Measurements from ENCODE around the gene ARL17B. TPM values are rescaled to one million over a fixed set of nuclear protein-coding genes. Genes with fewer than 3 reads are reported as not detected.
A peak's percentile ranks its signal among the peaks of the same experiment; 100 is the strongest.
"Not testable (repeated sequence)": the region's sequence is repeated elsewhere in the genome, so short reads cannot be mapped to it uniquely, and the experiment has no call there.

ARL17B gene
- total RNA-seq, 1 experiment from 2014 or later: 13.9 TPM

- H3K9me3 ChIP-seq (ENCODE audit: low read depth, low read length, poor library complexity, severe bottlenecking); H3K4me3 ChIP-seq (ENCODE audit: low read depth, low read length, poor library complexity, severe bottlenecking); intact Hi-C loops (cut with micrococcal nuclease; ENCODE audit: unreplicated experiment); H3K4me1 ChIP-seq (ENCODE audit: insufficient read depth, low read length, poor library complexity, severe bottlenecking); H3K36me3 ChIP-seq (ENCODE audit: insufficient read depth, low read length, poor library complexity, severe bottlenecking); CTCF ChIA-PET; H3K27ac ChIP-seq (ENCODE audit: low read depth, low read length, poor library complexity, severe bottlenecking); H3K27me3 ChIP-seq (replicated peaks; ENCODE audit: insufficient read depth, low read depth, low read length, poor library complexity); POLR2A ChIA-PET (ENCODE audit: low non-redundant PET); BruUV-seq (replicated peaks): not testable (repeated sequence)
- peak; percentile 68 for DNase-seq (ENCODE audit: low spot score)
- TF ChIP-seq, protein P1, sequence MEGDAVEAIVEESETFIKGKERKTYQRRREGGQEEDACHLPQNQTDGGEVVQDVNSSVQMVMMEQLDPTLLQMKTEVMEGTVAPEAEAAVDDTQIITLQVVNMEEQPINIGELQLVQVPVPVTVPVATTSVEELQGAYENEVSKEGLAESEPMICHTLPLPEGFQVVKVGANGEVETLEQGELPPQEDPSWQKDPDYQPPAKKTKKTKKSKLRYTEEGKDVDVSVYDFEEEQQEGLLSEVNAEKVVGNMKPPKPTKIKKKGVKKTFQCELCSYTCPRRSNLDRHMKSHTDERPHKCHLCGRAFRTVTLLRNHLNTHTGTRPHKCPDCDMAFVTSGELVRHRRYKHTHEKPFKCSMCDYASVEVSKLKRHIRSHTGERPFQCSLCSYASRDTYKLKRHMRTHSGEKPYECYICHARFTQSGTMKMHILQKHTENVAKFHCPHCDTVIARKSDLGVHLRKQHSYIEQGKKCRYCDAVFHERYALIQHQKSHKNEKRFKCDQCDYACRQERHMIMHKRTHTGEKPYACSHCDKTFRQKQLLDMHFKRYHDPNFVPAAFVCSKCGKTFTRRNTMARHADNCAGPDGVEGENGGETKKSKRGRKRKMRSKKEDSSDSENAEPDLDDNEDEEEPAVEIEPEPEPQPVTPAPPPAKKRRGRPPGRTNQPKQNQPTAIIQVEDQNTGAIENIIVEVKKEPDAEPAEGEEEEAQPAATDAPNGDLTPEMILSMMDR (conservative IDR thresholded peaks at IDR 0.05; ENCODE audit: low read depth, low read length): peak; percentile 60
Observed at GRCh38 chr17:46253722-46254121, 107.8 kb downstream of the ARL17B start.

- not testable (repeated sequence) for BruUV-seq (replicated peaks)
Observed at GRCh38 chr17:46252804-46253203, 108.8 kb downstream of the ARL17B start.

GRCh38 chr17:46249153-46249552 lies 112.4 kb downstream of the ARL17B start:
- DNase-seq (ENCODE audit: low spot score); CTCF ChIA-PET; H3K9me3 ChIP-seq (ENCODE audit: low read depth, low read length, poor library complexity, severe bottlenecking); BruUV-seq (replicated peaks); POLR2A ChIA-PET (ENCODE audit: low non-redundant PET); H3K27me3 ChIP-seq (replicated peaks; ENCODE audit: insufficient read depth, low read depth, low read length, poor library complexity); H3K27ac ChIP-seq (ENCODE audit: low read depth, low read length, poor library complexity, severe bottlenecking); H3K4me3 ChIP-seq (ENCODE audit: low read depth, low read length, poor library complexity, severe bottlenecking); H3K4me1 ChIP-seq (ENCODE audit: insufficient read depth, low read length, poor library complexity, severe bottlenecking); H3K36me3 ChIP-seq (ENCODE audit: insufficient read depth, low read length, poor library complexity, severe bottlenecking); intact Hi-C loops (cut with micrococcal nuclease; ENCODE audit: unreplicated experiment): not testable (repeated sequence)

More at GRCh38 chr17:46252804-46253203, 108.8 kb downstream of the ARL17B start:
- DNase-seq (ENCODE audit: low spot score); H3K27ac ChIP-seq (ENCODE audit: low read depth, low read length, poor library complexity, severe bottlenecking); H3K36me3 ChIP-seq (ENCODE audit: insufficient read depth, low read length, poor library complexity, severe bottlenecking); H3K9me3 ChIP-seq (ENCODE audit: low read depth, low read length, poor library complexity, severe bottlenecking); intact Hi-C loops (cut with micrococcal nuclease; ENCODE audit: unreplicated experiment); POLR2A ChIA-PET (ENCODE audit: low non-redundant PET); CTCF ChIA-PET; H3K27me3 ChIP-seq (replicated peaks; ENCODE audit: insufficient read depth, low read depth, low read length, poor library complexity); H3K4me1 ChIP-seq (ENCODE audit: insufficient read depth, low read length, poor library complexity, severe bottlenecking); H3K4me3 ChIP-seq (ENCODE audit: low read depth, low read length, poor library complexity, severe bottlenecking): not testable (repeated sequence)

- CTCF ChIA-PET; intact Hi-C loops (cut with micrococcal nuclease; ENCODE audit: unreplicated experiment); DNase-seq (ENCODE audit: low spot score); POLR2A ChIA-PET (ENCODE audit: low non-redundant PET); H3K27ac ChIP-seq (ENCODE audit: low read depth, low read length, poor library complexity, severe bottlenecking); BruUV-seq (replicated peaks); H3K27me3 ChIP-seq (replicated peaks; ENCODE audit: insufficient read depth, low read depth, low read length, poor library complexity); H3K4me3 ChIP-seq (ENCODE audit: low read depth, low read length, poor library complexity, severe bottlenecking); H3K36me3 ChIP-seq (ENCODE audit: insufficient read depth, low read length, poor library complexity, severe bottlenecking); H3K9me3 ChIP-seq (ENCODE audit: low read depth, low read length, poor library complexity, severe bottlenecking); H3K4me1 ChIP-seq (ENCODE audit: insufficient read depth, low read length, poor library complexity, severe bottlenecking): not testable (repeated sequence)
Observed at GRCh38 chr17:46244949-46245768, 116.4 kb downstream of the ARL17B start.

DNA sequence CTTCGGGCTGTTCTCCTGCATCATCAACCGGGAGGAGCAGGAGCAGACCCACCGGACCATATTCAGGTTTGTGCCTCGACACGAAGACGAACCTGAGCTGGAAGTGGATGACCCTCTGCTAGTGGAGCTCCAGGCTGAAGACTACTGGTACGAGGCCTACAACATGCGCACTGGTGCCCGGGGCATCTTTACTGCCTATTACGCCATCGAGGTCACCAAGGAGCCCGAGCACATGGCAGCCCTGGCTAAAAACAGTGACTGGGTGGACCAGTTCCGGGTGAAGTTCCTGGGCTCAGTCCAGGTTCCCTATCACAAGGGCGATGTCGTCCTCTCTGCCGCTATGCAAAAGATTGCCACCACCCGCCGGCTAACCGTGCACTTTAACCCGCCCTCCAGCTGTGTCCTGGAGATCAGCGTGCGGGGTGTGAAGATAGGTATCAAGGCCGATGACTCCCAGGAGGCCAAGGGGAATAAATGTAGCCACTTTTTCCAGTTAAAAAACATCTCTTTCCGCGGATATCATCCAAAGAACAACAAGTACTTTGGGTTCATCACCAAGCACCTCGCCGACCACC lies 117.1 kb downstream of the ARL17B start:
- BruUV-seq (replicated peaks); H3K27me3 ChIP-seq (replicated peaks; ENCODE audit: insufficient read depth, low read depth, low read length, poor library complexity); H3K36me3 ChIP-seq (ENCODE audit: insufficient read depth, low read length, poor library complexity, severe bottlenecking); H3K27ac ChIP-seq (ENCODE audit: low read depth, low read length, poor library complexity, severe bottlenecking); POLR2A ChIA-PET (ENCODE audit: low non-redundant PET); H3K9me3 ChIP-seq (ENCODE audit: low read depth, low read length, poor library complexity, severe bottlenecking); DNase-seq (ENCODE audit: low spot score); H3K4me3 ChIP-seq (ENCODE audit: low read depth, low read length, poor library complexity, severe bottlenecking); CTCF ChIA-PET; H3K4me1 ChIP-seq (ENCODE audit: insufficient read depth, low read length, poor library complexity, severe bottlenecking); intact Hi-C loops (cut with micrococcal nuclease; ENCODE audit: unreplicated experiment): not testable (repeated sequence)

DNA sequence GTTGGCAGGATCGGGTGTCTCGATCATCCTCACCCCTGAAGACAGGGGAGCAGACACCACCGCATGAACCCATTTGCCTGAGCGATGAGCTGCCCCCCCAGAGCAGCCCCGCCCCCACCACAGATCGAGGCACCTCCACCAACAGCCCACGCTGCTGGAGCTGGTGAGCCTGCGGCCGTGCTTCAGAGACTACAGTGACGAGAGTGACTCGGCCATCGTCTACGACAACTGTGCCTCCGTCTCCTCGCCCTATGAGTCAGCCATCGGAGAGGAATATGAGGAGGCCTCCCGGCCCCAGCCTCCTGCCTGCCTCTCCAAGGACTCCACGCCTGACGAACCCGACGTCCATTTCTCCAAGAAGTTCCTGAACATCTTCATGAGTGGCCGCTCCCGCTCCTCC lies 117.6 kb downstream of the ARL17B start:
- H3K4me1 ChIP-seq (ENCODE audit: insufficient read depth, low read length, poor library complexity, severe bottlenecking); BruUV-seq (replicated peaks); CTCF ChIA-PET: not testable (repeated sequence)

GRCh38 chr17:46243505-46243904 lies 118.1 kb downstream of the ARL17B start:
- H3K36me3 ChIP-seq (ENCODE audit: insufficient read depth, low read length, poor library complexity, severe bottlenecking); H3K9me3 ChIP-seq (ENCODE audit: low read depth, low read length, poor library complexity, severe bottlenecking); BruUV-seq (replicated peaks); intact Hi-C loops (cut with micrococcal nuclease; ENCODE audit: unreplicated experiment); POLR2A ChIA-PET (ENCODE audit: low non-redundant PET); H3K27me3 ChIP-seq (replicated peaks; ENCODE audit: insufficient read depth, low read depth, low read length, poor library complexity); DNase-seq (ENCODE audit: low spot score); CTCF ChIA-PET; H3K4me3 ChIP-seq (ENCODE audit: low read depth, low read length, poor library complexity, severe bottlenecking); H3K4me1 ChIP-seq (ENCODE audit: insufficient read depth, low read length, poor library complexity, severe bottlenecking); H3K27ac ChIP-seq (ENCODE audit: low read depth, low read length, poor library complexity, severe bottlenecking): not testable (repeated sequence)

More for the DNA sequence above, 117.6 kb downstream of the ARL17B start:
- H3K27me3 ChIP-seq (replicated peaks; ENCODE audit: insufficient read depth, low read depth, low read length, poor library complexity); intact Hi-C loops (cut with micrococcal nuclease; ENCODE audit: unreplicated experiment); POLR2A ChIA-PET (ENCODE audit: low non-redundant PET); DNase-seq (ENCODE audit: low spot score); H3K9me3 ChIP-seq (ENCODE audit: low read depth, low read length, poor library complexity, severe bottlenecking); H3K27ac ChIP-seq (ENCODE audit: low read depth, low read length, poor library complexity, severe bottlenecking); H3K36me3 ChIP-seq (ENCODE audit: insufficient read depth, low read length, poor library complexity, severe bottlenecking); H3K4me3 ChIP-seq (ENCODE audit: low read depth, low read length, poor library complexity, severe bottlenecking): not testable (repeated sequence)

All from A673 (cell line).